ENCODE data around the gene SHFL.

SHFL gene

GRCh38 chr19:10132905-10133304 is 46.8 kb downstream of the SHFL start:
- DNase-seq (ENCODE audit: low read depth, low spot score) = no peak

- no peak for DNase-seq (ENCODE audit: low read depth, low spot score)
Observed at GRCh38 chr19:10133596-10133995, 47.5 kb downstream of the SHFL start.

GRCh38 chr19:10134040-10134439 is 47.9 kb downstream of the SHFL start:
- DNase-seq (ENCODE audit: low read depth, low spot score) = no peak

GRCh38 chr19:10135551-10136334 is 49.6 kb downstream of the SHFL start:
- DNase-seq (ENCODE audit: low read depth, low spot score) = no peak

GRCh38 chr19:10136936-10137335 is 50.8 kb downstream of the SHFL start:
- no peak for DNase-seq (ENCODE audit: low read depth, low spot score)

- no peak for DNase-seq (ENCODE audit: low read depth, low spot score)
Observed at GRCh38 chr19:10137751-10138682, 51.9 kb downstream of the SHFL start.

- DNase-seq (ENCODE audit: low read depth, low spot score) = no peak
Observed at GRCh38 chr19:10138879-10139795, 53.0 kb downstream of the SHFL start.

GRCh38 chr19:10139952-10140351 is 53.8 kb downstream of the SHFL start:
- no peak for DNase-seq (ENCODE audit: low read depth, low spot score)

GRCh38 chr19:10141479-10141878 is 55.4 kb downstream of the SHFL start:
- DNase-seq (ENCODE audit: low read depth, low spot score) = no peak

- DNase-seq (ENCODE audit: low read depth, low spot score) = no peak
Observed at GRCh38 chr19:10141973-10142372, 55.9 kb downstream of the SHFL start.
